HepG2 (cell line): ENCODE results near the gene STX10. TPM values are rescaled to one million over a fixed set of nuclear protein-coding genes. Genes with fewer than 3 reads are reported as not detected.

ENCODE experiments used
- ARID3A ChIP-seq: IDR thresholded peaks from 2 replicates; pipeline ENCODE4 v1.6.1; 2012; ENCODE audit warnings: low read depth, low read length, improper control_type of control experiment
- HIC2 ChIP-seq: sonication (generic); formaldehyde crosslinking; IDR thresholded peaks from 2 replicates; pipeline ENCODE4 v1.9.0; 2022; ENCODE audit warnings: low read depth, missing genetic modification reagents
- NCOA5 ChIP-seq: sonication (generic); formaldehyde crosslinking; IDR thresholded peaks from 2 replicates; pipeline ENCODE4 v1.4.0; 2020; ENCODE audit warnings: missing genetic modification reagents
- NFAT5 ChIP-seq: sonication (generic); formaldehyde crosslinking; IDR thresholded peaks from 2 replicates; pipeline ENCODE4 v1.4.0; 2020; ENCODE audit warnings: missing genetic modification reagents
- NPAS2 ChIP-seq: sonication (generic); formaldehyde crosslinking; IDR thresholded peaks from 2 replicates; pipeline ENCODE4 v1.8.0; 2022; ENCODE audit warnings: mild to moderate bottlenecking, missing genetic modification reagents, borderline replicate concordance
- RNF219 ChIP-seq: sonication (generic); formaldehyde crosslinking; IDR thresholded peaks from 2 replicates; pipeline ENCODE4 v1.5.0; 2020; ENCODE audit warnings: mild to moderate bottlenecking, missing genetic modification reagents
- ZNF12 ChIP-seq: sonication (generic); formaldehyde crosslinking; IDR thresholded peaks from 2 replicates; pipeline ENCODE4 v1.5.0; 2020; ENCODE audit warnings: missing genetic modification reagents
- ZNF143 ChIP-seq: sonication (generic); formaldehyde crosslinking; IDR thresholded peaks from 2 replicates; pipeline ENCODE4 v1.4.0; 2020; ENCODE audit warnings: missing genetic modification reagents
- ZNF207 ChIP-seq: fragments of 450-650 bp; IDR thresholded peaks from 2 replicates; pipeline ENCODE4 v1.6.1; 2016; ENCODE audit warnings: antibody characterized with exemption, borderline replicate concordance
- ZNF256 ChIP-seq: sonication (generic); formaldehyde crosslinking; conservative IDR thresholded peaks from 2 replicates; pipeline ENCODE4 v1.4.0; 2020; ENCODE audit warnings: missing genetic modification reagents
- ZNF30 ChIP-seq: sonication (generic); formaldehyde crosslinking; IDR thresholded peaks from 2 replicates; pipeline ENCODE4 v1.5.0; 2020; ENCODE audit warnings: mild to moderate bottlenecking, missing genetic modification reagents
- ZNF335 ChIP-seq: sonication (generic); formaldehyde crosslinking; IDR thresholded peaks from 2 replicates; pipeline ENCODE4 v1.4.0; 2020; ENCODE audit warnings: missing genetic modification reagents
- ZNF44 ChIP-seq: sonication (generic); formaldehyde crosslinking; IDR thresholded peaks from 2 replicates; pipeline ENCODE4 v1.5.1; 2020; ENCODE audit warnings: mild to moderate bottlenecking, missing genetic modification reagents
- ZNF513 ChIP-seq: sonication (generic); formaldehyde crosslinking; conservative IDR thresholded peaks from 2 replicates; pipeline ENCODE4 v1.5.0; 2020; ENCODE audit warnings: missing genetic modification reagents
- ZNF549 ChIP-seq: sonication (generic); formaldehyde crosslinking; IDR thresholded peaks from 2 replicates; pipeline ENCODE4 v1.5.0; 2020; ENCODE audit warnings: missing genetic modification reagents
- ZNF562 ChIP-seq: sonication (generic); formaldehyde crosslinking; IDR thresholded peaks from 2 replicates; pipeline ENCODE4 v1.8.0; 2022; ENCODE audit warnings: missing genetic modification reagents, borderline replicate concordance
- polyA plus RNA-seq, 8 experiments: library from polyadenylated mRNA; depleted of rRNA in 3 of 8; stranded (reverse) in 7 of 8; unstranded in 1 of 8; fragments of >200 nt; fragmentation: Illumina TruSeq in 4 of 8; extraction: Trizol in 4 of 8; gene quantifications; 2 replicates each; pipeline versions ENCODE4 v1.2.1 to v1.2.3, GENCODE V29; 2011 to 2016; ENCODE audit warnings: low read depth in 4 of 8, missing spikeins in 1 of 8, mixed read lengths in 1 of 8; ENCODE audit not compliant: insufficient read depth in 1 of 8
- total RNA-seq, 5 experiments: library from RNA; depleted of rRNA; stranded (reverse); fragments of >200 nt; fragmentation: Illumina TruSeq; extraction: Trizol; gene quantifications; 2 replicates each; pipeline ENCODE4 v1.2.3, GENCODE V29; 2016; ENCODE audit warnings: low read depth in 1 of 5

STX10 gene
- total and polyA plus RNA-seq, 2 of the 13 experiments (the other 11 are each of a cell fraction or from before 2014, with no cell fraction given): 47.9 to 66.4 TPM

GRCh38 chr19:13164343-13165161 lies 14.4 kb upstream of the STX10 start (continued):
- TF ChIP-seq HIC2: peak; percentile 77; the same call in 1 of the 2 replicates
- no peak for TF ChIP-seq NPAS2 (CRISPR knock-in tag)
- no peak for TF ChIP-seq ARID3A
- no peak for TF ChIP-seq NCOA5 (CRISPR knock-in tag)
- TF ChIP-seq ZNF44 (CRISPR knock-in tag): no peak
- no peak for TF ChIP-seq ZNF513
- TF ChIP-seq RNF219 (CRISPR knock-in tag): no peak
- no peak for TF ChIP-seq ZNF143 (CRISPR knock-in tag)
- TF ChIP-seq ZNF549 (CRISPR knock-in tag): no peak
- TF ChIP-seq ZNF335 (CRISPR knock-in tag): 0 out of 2 replicates have a peak, but pooled peaks have one; percentile 45
- TF ChIP-seq NFAT5 (CRISPR knock-in tag): no peak; the same call in 1 of the 2 replicates
- TF ChIP-seq ZNF12 (CRISPR knock-in tag): no peak
- TF ChIP-seq ZNF562: no peak
- TF ChIP-seq ZNF30: no peak
- TF ChIP-seq ZNF256 (CRISPR knock-in tag): 0 out of 2 replicates have a peak, but pooled peaks have one; percentile 17
- TF ChIP-seq ZNF207: no peak
